Prostate gland (tissue), 2 donors: ENCODE results near the gene CIART.

Source experiments
- POLR2A ChIP-seq: fragments of 450-650 bp; IDR thresholded peaks from one replicate; pipeline ENCODE4 v1.6.1; 2016; ENCODE audit warnings: antibody characterized with exemption, mild to moderate bottlenecking
- TF ChIP-seq, protein P1 (sequence below), 4 experiments: fragments of 200-600 bp in 2 of 4; fragments of 450-650 bp in 2 of 4; sonication (generic) in 2 of 4; IDR thresholded peaks; 1 replicate in 3 of 4; 2 replicates in 1 of 4; pipeline ENCODE4 v1.5.1; 2016 to 2019; ENCODE audit warnings: antibody characterized with exemption in 4 of 4, mild to moderate bottlenecking in 2 of 4, moderate library complexity in 2 of 4

- no peak for TF ChIP-seq POLR2A
- TF ChIP-seq, protein P1, sequence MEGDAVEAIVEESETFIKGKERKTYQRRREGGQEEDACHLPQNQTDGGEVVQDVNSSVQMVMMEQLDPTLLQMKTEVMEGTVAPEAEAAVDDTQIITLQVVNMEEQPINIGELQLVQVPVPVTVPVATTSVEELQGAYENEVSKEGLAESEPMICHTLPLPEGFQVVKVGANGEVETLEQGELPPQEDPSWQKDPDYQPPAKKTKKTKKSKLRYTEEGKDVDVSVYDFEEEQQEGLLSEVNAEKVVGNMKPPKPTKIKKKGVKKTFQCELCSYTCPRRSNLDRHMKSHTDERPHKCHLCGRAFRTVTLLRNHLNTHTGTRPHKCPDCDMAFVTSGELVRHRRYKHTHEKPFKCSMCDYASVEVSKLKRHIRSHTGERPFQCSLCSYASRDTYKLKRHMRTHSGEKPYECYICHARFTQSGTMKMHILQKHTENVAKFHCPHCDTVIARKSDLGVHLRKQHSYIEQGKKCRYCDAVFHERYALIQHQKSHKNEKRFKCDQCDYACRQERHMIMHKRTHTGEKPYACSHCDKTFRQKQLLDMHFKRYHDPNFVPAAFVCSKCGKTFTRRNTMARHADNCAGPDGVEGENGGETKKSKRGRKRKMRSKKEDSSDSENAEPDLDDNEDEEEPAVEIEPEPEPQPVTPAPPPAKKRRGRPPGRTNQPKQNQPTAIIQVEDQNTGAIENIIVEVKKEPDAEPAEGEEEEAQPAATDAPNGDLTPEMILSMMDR (IDR thresholded peaks at IDR 0.05), result no peak
These were observed 40.0 kb downstream of the CIART start for GRCh38 chr1:150322310-150322709.
